A549 (cell line): ENCODE results near the gene LAMB1. TPM values are rescaled to one million over a fixed set of nuclear protein-coding genes. Genes with fewer than 3 reads are reported as not detected.

Experiments
- ATAC-seq, 2 experiments: fragments of 200-7000 bp in 1 of 2; fragments of >200 bp in 1 of 2; cut with Nextera tagmentation in 1 of 2; cut with Tn5 transposase in 1 of 2; 3 replicates each; pipeline versions ENCODE4 v1.8.0 to v1.9.1; 2018 to 2020; ENCODE audit warnings: mild to moderate bottlenecking in 1 of 2, moderate library complexity in 1 of 2
- CTCF ChIA-PET: fragments of 300-600 bp; sonication (Branson Sonifier 250); formaldehyde crosslinking; extraction: SDS; loops from one replicate; lab custom pipeline; 2021; ENCODE audit warnings: antibody characterized with exemption, inconsistent platforms; lab: Yijun Ruan, JAX
- POLR2A ChIA-PET: fragments of 350-600 bp; formaldehyde crosslinking; extraction: SDS; loops from one replicate; lab custom pipeline; 2021; ENCODE audit warnings: antibody characterized with exemption, inconsistent platforms; lab: Yijun Ruan, JAX
- DNase-seq, 2 experiments: peaks; one replicate each; pipeline versions ENCODE4 v3.0.0 to v3.0.0-alpha.2; 2011 to 2016; ENCODE audit warnings: low read depth in 1 of 2, low spot score in 1 of 2
- FAIRE-seq: peaks from 2 replicates; lab custom pipeline; 2011; peaks lifted over from hg19 to GRCh38; lab: Jason Lieb, UNC
- H3K27ac ChIP-seq, 2 experiments: fragments of >200 bp; sonication (Bioruptor Twin); formaldehyde crosslinking; 3 replicates each; pipeline ENCODE4 v1.5.1; 2016 to 2017
- H3K4me1 ChIP-seq: fragments of >200 bp; sonication (Bioruptor Twin); formaldehyde crosslinking; 3 replicates; pipeline ENCODE4 v1.6.1; 2016
- H3K4me2 ChIP-seq: fragments of >200 bp; sonication (Bioruptor Twin); formaldehyde crosslinking; 3 replicates; pipeline ENCODE4 v1.6.1; 2016
- H3K4me3 ChIP-seq: fragments of >200 bp; sonication (Bioruptor Twin); formaldehyde crosslinking; 3 replicates; pipeline ENCODE4 v1.5.1; 2016
- H3K9me3 ChIP-seq: fragments of >200 bp; sonication (Bioruptor Twin); formaldehyde crosslinking; 3 replicates; pipeline ENCODE4 v1.6.1; 2016
- BCL3 ChIP-seq: fragments of >200 bp; sonication (Bioruptor Twin); formaldehyde crosslinking; IDR thresholded peaks from 3 replicates; pipeline ENCODE4 v1.6.1; 2016
- CBX2 ChIP-seq: fragments of 200-600 bp; sonication (generic); IDR thresholded peaks from 2 replicates; pipeline ENCODE4 v1.6.1; 2016; ENCODE audit warnings: low read depth, mild to moderate bottlenecking, borderline replicate concordance
- CEBPB ChIP-seq, 2 experiments: fragments of >200 bp in 1 of 2; sonication (Bioruptor Twin) in 1 of 2; formaldehyde crosslinking in 1 of 2; IDR thresholded peaks; 2 replicates each; pipeline ENCODE4 v1.6.1; 2012 to 2016
- CHD4 ChIP-seq: fragments of 200-600 bp; sonication (generic); IDR thresholded peaks from 2 replicates; pipeline ENCODE4 v1.6.1; 2016; ENCODE audit warnings: antibody characterized with exemption, mild to moderate bottlenecking, borderline replicate concordance
- FOSB ChIP-seq: fragments of 250-450 bp; sonication (Bioruptor Pico); IDR thresholded peaks from 2 replicates; pipeline ENCODE4 v1.5.0; 2020; ENCODE audit warnings: mild to moderate bottlenecking, moderate library complexity
- FOSL2 ChIP-seq, 2 experiments: fragments of 450-650 bp in 1 of 2; fragments of >200 bp in 1 of 2; sonication (Bioruptor Twin) in 1 of 2; formaldehyde crosslinking; IDR thresholded peaks; 2 replicates each; pipeline versions ENCODE4 v1.5.0 to v1.6.1; 2016 to 2020; ENCODE audit warnings: mild to moderate bottlenecking in 1 of 2, moderate library complexity in 1 of 2
- NFE2L2 ChIP-seq: fragments of 150-350 bp; conservative IDR thresholded peaks from 2 replicates; pipeline ENCODE4 v1.6.1; 2014; ENCODE audit warnings: low read length
- NR3C1 ChIP-seq: fragments of >200 bp; sonication (Bioruptor Twin); formaldehyde crosslinking; IDR thresholded peaks from 3 replicates; pipeline ENCODE4 v1.6.1; 2017
- RFX5 ChIP-seq: fragments of 450-650 bp; IDR thresholded peaks from 2 replicates; pipeline ENCODE4 v1.7.1; 2014; ENCODE audit warnings: antibody characterized with exemption, mild to moderate bottlenecking, moderate library complexity
- SMC3 ChIP-seq: fragments of >200 bp; sonication (Bioruptor Twin); formaldehyde crosslinking; IDR thresholded peaks from 3 replicates; pipeline ENCODE4 v1.6.1; 2018; ENCODE audit warnings: inconsistent platforms
- TFCP2L1 ChIP-seq: fragments of 250-450 bp; sonication (Bioruptor Pico); IDR thresholded peaks from 2 replicates; pipeline ENCODE4 v1.5.0; 2021; ENCODE audit warnings: mild to moderate bottlenecking
- ZFP36 ChIP-seq: fragments of 450-650 bp; IDR thresholded peaks from 2 replicates; pipeline ENCODE4 v1.6.1; 2014; ENCODE audit warnings: borderline replicate concordance; ENCODE audit not compliant: partially characterized antibody
- ZNF302 ChIP-seq: fragments of 250-450 bp; sonication (Bioruptor Pico); IDR thresholded peaks from 2 replicates; pipeline ENCODE4 v1.9.0; 2021; ENCODE audit warnings: inconsistent platforms, mild to moderate bottlenecking, moderate library complexity
- ZSCAN20 ChIP-seq: fragments of 250-450 bp; sonication (Bioruptor Pico); IDR thresholded peaks from 2 replicates; pipeline ENCODE4 v1.8.0; 2022; ENCODE audit warnings: mild to moderate bottlenecking, moderate library complexity
- WGBS: methylation state at CpG from one replicate; pipeline ENCODE4 v1.1.6; 2017; ENCODE audit errors: missing lambda C conversion rate; 5-methylcytosine and 5-hydroxymethylcytosine counted together
- polyA plus RNA-seq, 4 experiments: library from polyadenylated mRNA; depleted of rRNA in 3 of 4; stranded (reverse); fragments of >200 nt; fragmentation: RNase III in 1 of 4; extraction: RNeasy Plus Mini Kit Qiagen cat#74134 plus additional on column Dnase treatment in 1 of 4; gene quantifications; 2 replicates in 3 of 4; 3 replicates in 1 of 4; pipeline ENCODE4 v1.2.3, GENCODE V29; 2011 to 2017
- TF ChIP-seq, protein P1 (sequence below): IDR thresholded peaks from 2 replicates; pipeline ENCODE4 v1.6.1; 2012; ENCODE audit warnings: low read depth, borderline replicate concordance
- TF ChIP-seq, protein P2 (sequence below): IDR thresholded peaks from 2 replicates; pipeline ENCODE4 v1.6.1; 2012

The LAMB1 gene
- polyA plus RNA-seq, 2 of the 4 experiments (the other 2 are of a cell fraction) = 142 to 162 TPM

GRCh38 chr7:107982042-107982840 lies 20.7 kb downstream of the LAMB1 start:
- Histone ChIP-seq H3K27ac (no peak overlapping the region), H3K4me1 (no peaks in the 10 kb centered on the region), H3K4me2 (no peak overlapping the region)
- DNase-seq (no peak), FAIRE-seq (no peak)
- TF ChIP-seq, protein P1, sequence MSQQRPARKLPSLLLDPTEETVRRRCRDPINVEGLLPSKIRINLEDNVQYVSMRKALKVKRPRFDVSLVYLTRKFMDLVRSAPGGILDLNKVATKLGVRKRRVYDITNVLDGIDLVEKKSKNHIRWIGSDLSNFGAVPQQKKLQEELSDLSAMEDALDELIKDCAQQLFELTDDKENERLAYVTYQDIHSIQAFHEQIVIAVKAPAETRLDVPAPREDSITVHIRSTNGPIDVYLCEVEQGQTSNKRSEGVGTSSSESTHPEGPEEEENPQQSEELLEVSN = no peak
- TF ChIP-seq FOSL2 (IDR thresholded peaks at IDR 0.05) (no peak), FOSL2 (CRISPR knock-in tag; IDR thresholded peaks at IDR 0.05) (no peak), NFE2L2 (no peak), ZFP36 (no peak), CBX2 (no peak), SMC3 (no peak), ZNF302 (no peak), FOSB (CRISPR knock-in tag) (no peak), BCL3 (no peak), ZSCAN20 (CRISPR knock-in tag) (no peak)
- TF ChIP-seq, all 56 proteins: peak for 0
- no peak for ATAC-seq
- POLR2A ChIA-PET = interaction anchor here (0.5 to 0.8 kb wide), 2 partner anchors 21 to 813 kb away, joined by 3 to 5 read pairs; partner anchors contain the start of gene HBP1
- CTCF ChIA-PET = interaction anchor here (1.1 to 3.6 kb wide), 11 partner anchors 9 to 164 kb away, joined by 3 to 14 read pairs (median 5); partner anchors contain the start of gene LAMB1
- WGBS = 88% methylated on average over 9 of the region's 9 CpGs
- Histone ChIP-seq H3K9me3 (no peaks in the 10 kb centered on the region), H3K4me3 (no peak overlapping the region)

DNA sequence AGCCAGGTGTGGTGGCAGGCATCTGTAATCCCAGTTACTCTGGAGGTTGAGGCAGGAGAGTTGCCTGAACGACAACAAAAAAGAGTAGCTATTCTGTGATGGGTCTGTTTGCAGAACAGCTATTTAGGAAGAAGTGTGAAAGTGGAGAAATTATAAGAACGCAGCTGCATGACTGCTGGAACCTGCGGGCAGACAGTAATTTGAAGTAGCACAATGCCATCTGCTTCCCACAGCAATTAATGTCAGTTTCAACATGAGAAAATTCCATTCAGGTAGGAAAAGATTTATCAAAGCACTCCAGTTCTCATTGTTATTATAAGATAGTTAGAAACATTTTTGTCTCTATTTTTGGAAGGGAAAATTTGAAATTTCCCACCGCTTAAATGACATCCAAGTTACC lies 21.5 kb downstream of the LAMB1 start:
- no peak overlapping the region for H3K27ac ChIP-seq
- ChIA-PET CTCF (interaction anchor here (0.5 to 3.6 kb wide), 7 partner anchors 9 to 165 kb away, joined by 3 to 14 read pairs (median 5); partner anchors contain the start of gene LAMB1), POLR2A (no interaction called here)
- WGBS = 70% methylated on average over 4 of the region's 4 CpGs
- H3K4me1 ChIP-seq = no peaks in the 10 kb centered on the region
- ATAC-seq (no peak), FAIRE-seq (no peak)
- no peak for TF ChIP-seq RFX5
- TF ChIP-seq, all 56 proteins: peak for 0
- no peak overlapping the region for H3K4me3 ChIP-seq
- no peak overlapping the region for H3K4me2 ChIP-seq
- DNase-seq = no peak
- H3K9me3 ChIP-seq = no peaks in the 10 kb centered on the region

- TF ChIP-seq TFCP2L1 (CRISPR knock-in tag) = no peak
- no peak for TF ChIP-seq NFE2L2
- TF ChIP-seq CHD4 = no peak
- TF ChIP-seq, protein P2, sequence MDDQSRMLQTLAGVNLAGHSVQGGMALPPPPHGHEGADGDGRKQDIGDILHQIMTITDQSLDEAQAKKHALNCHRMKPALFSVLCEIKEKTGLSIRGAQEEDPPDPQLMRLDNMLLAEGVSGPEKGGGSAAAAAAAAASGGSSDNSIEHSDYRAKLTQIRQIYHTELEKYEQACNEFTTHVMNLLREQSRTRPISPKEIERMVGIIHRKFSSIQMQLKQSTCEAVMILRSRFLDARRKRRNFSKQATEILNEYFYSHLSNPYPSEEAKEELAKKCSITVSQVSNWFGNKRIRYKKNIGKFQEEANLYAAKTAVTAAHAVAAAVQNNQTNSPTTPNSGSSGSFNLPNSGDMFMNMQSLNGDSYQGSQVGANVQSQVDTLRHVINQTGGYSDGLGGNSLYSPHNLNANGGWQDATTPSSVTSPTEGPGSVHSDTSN = no peak
- no peak for TF ChIP-seq CEBPB (IDR thresholded peaks at IDR 0.05)
- TF ChIP-seq NR3C1 = no peak
- ChIA-PET POLR2A (no interaction called here), CTCF (interaction anchor here (0.5 to 2.3 kb wide), 4 partner anchors 8 to 165 kb away, joined by 3 to 6 read pairs (median 4); no protein-coding TSS in a partner anchor)
- Histone ChIP-seq H3K4me1 (no peaks in the 10 kb centered on the region), H3K4me2 (no peak overlapping the region), H3K9me3 (no peaks in the 10 kb centered on the region), H3K27ac (no peak overlapping the region), H3K4me3 (no peak overlapping the region)
- 93% methylated on average over 8 of the region's 8 CpGs for WGBS
- no peak for DNase-seq
- FAIRE-seq = no peak
- ATAC-seq = no peak
Measured at GRCh38 chr7:107980671-107981190, 22.2 kb downstream of the LAMB1 start.
